GM23338 (cell line): ENCODE measurements around the gene TRAF7. TPM values are rescaled to one million over a fixed set of nuclear protein-coding genes. Genes with fewer than 3 reads are reported as not detected.

Experiments
- ATAC-seq: fragments of 200-7000 bp; cut with Tn5 transposase; 3 replicates; pipeline ENCODE4 v1.9.1; 2020
- DNase-seq: peaks from one replicate; pipeline ENCODE4 v3.0.0-alpha.2; 2015; ENCODE audit warnings: low spot score
- H2AFZ ChIP-seq: fragments of 200-600 bp; sonication (generic); 2 replicates; pipeline ENCODE4 v1.8.0; 2016; ENCODE audit warnings: antibody characterized with exemption, mild to moderate bottlenecking, moderate library complexity
- H3F3A ChIP-seq: fragments of 200-600 bp; sonication (generic); replicated peaks from 2 replicates; pipeline ENCODE4 v1.8.0; 2017; ENCODE audit warnings: antibody characterized with exemption, mixed run types, low read depth
- H3K27ac ChIP-seq: fragments of 200-600 bp; sonication (generic); 2 replicates; pipeline ENCODE4 v1.6.1; 2016; ENCODE audit warnings: low read depth
- H3K27me3 ChIP-seq: fragments of 200-600 bp; sonication (generic); 2 replicates; pipeline ENCODE4 v1.8.0; 2016; ENCODE audit warnings: mild to moderate bottlenecking, mixed run types, moderate library complexity; ENCODE audit not compliant: insufficient read depth
- H3K36me3 ChIP-seq: fragments of 200-600 bp; sonication (generic); 2 replicates; pipeline ENCODE4 v1.8.0; 2016; ENCODE audit warnings: mild to moderate bottlenecking; ENCODE audit not compliant: insufficient read depth
- H3K4me1 ChIP-seq: fragments of 200-600 bp; sonication (generic); 2 replicates; pipeline ENCODE4 v1.8.0; 2016; ENCODE audit warnings: mild to moderate bottlenecking, moderate library complexity; ENCODE audit not compliant: insufficient read depth
- H3K4me2 ChIP-seq: fragments of 200-600 bp; sonication (generic); 2 replicates; pipeline ENCODE4 v1.7.1; 2017; ENCODE audit warnings: mixed run types
- H3K4me3 ChIP-seq: fragments of 200-600 bp; sonication (generic); 2 replicates; pipeline ENCODE4 v1.6.1; 2016; ENCODE audit warnings: mixed run types
- H3K79me2 ChIP-seq: fragments of 200-600 bp; sonication (generic); replicated peaks from 2 replicates; pipeline ENCODE4 v1.8.0; 2017; ENCODE audit warnings: mild to moderate bottlenecking; ENCODE audit not compliant: insufficient read depth
- H3K9me2 ChIP-seq: fragments of 200-600 bp; sonication (generic); 2 replicates; pipeline ENCODE4 v1.8.0; 2017; ENCODE audit not compliant: insufficient read depth
- H4K20me1 ChIP-seq: fragments of 200-600 bp; sonication (generic); replicated peaks from 2 replicates; pipeline ENCODE4 v1.8.0; 2017; ENCODE audit warnings: mild to moderate bottlenecking; ENCODE audit not compliant: insufficient read depth
- H3K27ac Mint-ChIP-seq: 2 replicates; pipeline ENCODE4 v1.8.0; 2020; ENCODE audit warnings: inconsistent platforms, mild to moderate bottlenecking, moderate library complexity, mixed read lengths
- H3K27me3 Mint-ChIP-seq: 3 replicates; pipeline ENCODE4 v1.8.0; 2022; ENCODE audit warnings: low read depth, mild to moderate bottlenecking, moderate library complexity, mixed read lengths, inconsistent platforms; ENCODE audit not compliant: insufficient read depth, poor library complexity
- H3K36me3 Mint-ChIP-seq: 3 replicates; pipeline ENCODE4 v1.8.0; 2021; ENCODE audit warnings: low read depth, mild to moderate bottlenecking, inconsistent platforms, moderate library complexity, mixed read lengths
- H3K4me1 Mint-ChIP-seq: 3 replicates; pipeline ENCODE4 v1.8.0; 2020; ENCODE audit warnings: mild to moderate bottlenecking, inconsistent platforms, mixed read lengths
- H3K4me3 Mint-ChIP-seq: 3 replicates; pipeline ENCODE4 v1.8.0; 2021; ENCODE audit warnings: moderate library complexity, mild to moderate bottlenecking, inconsistent platforms, mixed read lengths
- H3K9me3 Mint-ChIP-seq: 3 replicates; pipeline ENCODE4 v1.8.0; 2020; ENCODE audit warnings: moderate library complexity, mild to moderate bottlenecking, inconsistent platforms, mixed read lengths
- CTCF ChIP-seq, 2 experiments: fragments of 200-600 bp in 1 of 2; sonication (generic) in 1 of 2; conservative IDR thresholded peaks; 2 replicates each; pipeline versions ENCODE4 v1.5.1 to v1.6.1; 2016 to 2017; ENCODE audit warnings: antibody characterized with exemption in 2 of 2, low read depth in 2 of 2, mild to moderate bottlenecking in 2 of 2, moderate library complexity in 1 of 2
- EZH2 ChIP-seq: fragments of 200-600 bp; sonication (generic); IDR thresholded peaks from one replicate; pipeline ENCODE4 v1.8.0; 2017; ENCODE audit warnings: antibody characterized with exemption, mild to moderate bottlenecking, low read depth; ENCODE audit not compliant: unreplicated experiment
- JUNB ChIP-seq: IDR thresholded peaks from one replicate; pipeline ENCODE4 v1.6.1; 2016; ENCODE audit warnings: antibody characterized with exemption; ENCODE audit not compliant: unreplicated experiment
- NANOG ChIP-seq: IDR thresholded peaks from 2 replicates; pipeline ENCODE4 v1.6.1; 2016; ENCODE audit warnings: antibody characterized with exemption, borderline replicate concordance
- POLR2AphosphoS5 ChIP-seq: IDR thresholded peaks from 2 replicates; pipeline ENCODE4 v1.6.1; 2016; ENCODE audit warnings: antibody characterized with exemption, low read depth
- REST ChIP-seq: IDR thresholded peaks from one replicate; pipeline ENCODE4 v1.6.1; 2018; ENCODE audit warnings: antibody characterized with exemption; ENCODE audit not compliant: unreplicated experiment
- STAT1 ChIP-seq: IDR thresholded peaks from one replicate; pipeline ENCODE4 v1.6.1; 2016; ENCODE audit warnings: antibody characterized with exemption; ENCODE audit not compliant: unreplicated experiment
- polyA plus RNA-seq: library from polyadenylated mRNA; unstranded; fragments of >200 nt; fragmentation: Nextera tagmentation; extraction: Ambion mirVana; gene quantifications from 2 replicates; pipeline ENCODE4 v1.2.1, GENCODE V29; 2016
- total RNA-seq: library from RNA; depleted of rRNA; stranded (reverse); fragments of >200 nt; shearing (Covaris generic); gene quantifications from 2 replicates; pipeline ENCODE4 v1.2.3, GENCODE V29; 2014

The TRAF7 gene
- total and polyA plus RNA-seq, 2 experiments from 2014 or later, result 36.4 to 133 TPM

GRCh38 chr16:2174396-2175131, 19.0 kb downstream of the TRAF7 start:
- no peaks in the 10 kb centered on the region for H3K9me3 Mint-ChIP-seq
- peaks cover 30% of the 10 kb centered on the region for H3K36me3 Mint-ChIP-seq
- Histone ChIP-seq H3F3A (0 out of 2 replicates have a peak, but pooled peaks cover 19% of the 10 kb centered on the region), H3K27me3 (no peaks in the 10 kb centered on the region), H3K27ac (no peak overlapping the region), H3K4me3 (no peak overlapping the region), H3K4me1 (no peaks in the 10 kb centered on the region), H3K4me2 (no peak overlapping the region), H3K79me2 (no peaks in the 10 kb centered on the region), H4K20me1 (no peaks in the 10 kb centered on the region; the same call in 1 of the 2 replicates), H2AFZ (no peak overlapping the region), H3K9me2 (no peaks in the 10 kb centered on the region), H3K36me3 (no peaks in the 10 kb centered on the region; the same call in 1 of the 2 replicates)
- no peak overlapping the region for H3K27ac Mint-ChIP-seq
- TF ChIP-seq EZH2 (no peak), CTCF (conservative IDR thresholded peaks at IDR 0.05; ENCODE audit: low read depth in 2 of 2) (no peak), REST (no peak)
- H3K27me3 Mint-ChIP-seq, result peaks cover 11% of the 10 kb centered on the region
- DNase-seq, result no peak
- H3K4me1 Mint-ChIP-seq, result peaks cover 1% of the 10 kb centered on the region; the same call in 1 of the 3 replicates
- no peak overlapping the region for H3K4me3 Mint-ChIP-seq
- ATAC-seq, result no peak

- H3K27me3 ChIP-seq, result no peaks in the 10 kb centered on the region
- no peaks in the 10 kb centered on the region for H3K79me2 ChIP-seq
- H3K4me2 ChIP-seq, result no peak overlapping the region
- ATAC-seq (no peak), DNase-seq (no peak)
- H4K20me1 ChIP-seq, result no peaks in the 10 kb centered on the region; the same call in 1 of the 2 replicates
- no peaks in the 10 kb centered on the region for H3K9me3 Mint-ChIP-seq
- no peak overlapping the region for H2AFZ ChIP-seq
- peaks cover 30% of the 10 kb centered on the region for H3K36me3 Mint-ChIP-seq
- H3K4me1 Mint-ChIP-seq, result no peaks in the 10 kb centered on the region
- no peaks in the 10 kb centered on the region for H3K4me1 ChIP-seq
- H3K4me3 ChIP-seq, result no peak overlapping the region
- peaks cover 11% of the 10 kb centered on the region for H3K27me3 Mint-ChIP-seq
- H3K36me3 ChIP-seq, result no peaks in the 10 kb centered on the region; the same call in 1 of the 2 replicates
- no peak for TF ChIP-seq JUNB
- no peak for TF ChIP-seq CTCF (conservative IDR thresholded peaks at IDR 0.05; ENCODE audit: low read depth in 2 of 2)
- no peak for TF ChIP-seq STAT1
- no peak for TF ChIP-seq NANOG
- no peak for TF ChIP-seq POLR2AphosphoS5
- no peak overlapping the region for H3K4me3 Mint-ChIP-seq
- H3K9me2 ChIP-seq, result no peaks in the 10 kb centered on the region
- H3F3A ChIP-seq, result 0 out of 2 replicates have a peak, but pooled peaks cover 19% of the 10 kb centered on the region
- H3K27ac Mint-ChIP-seq, result no peak overlapping the region
- H3K27ac ChIP-seq, result no peak overlapping the region
Measured at GRCh38 chr16:2175454-2175853, 19.9 kb downstream of the TRAF7 start.
